Measurements from ENCODE around the gene MGLL. TPM values are rescaled to one million over a fixed set of nuclear protein-coding genes. Genes with fewer than 3 reads are reported as not detected.

Gene MGLL
- total RNA-seq, 1 donor from 2014 or later = 9.4 TPM

DNA sequence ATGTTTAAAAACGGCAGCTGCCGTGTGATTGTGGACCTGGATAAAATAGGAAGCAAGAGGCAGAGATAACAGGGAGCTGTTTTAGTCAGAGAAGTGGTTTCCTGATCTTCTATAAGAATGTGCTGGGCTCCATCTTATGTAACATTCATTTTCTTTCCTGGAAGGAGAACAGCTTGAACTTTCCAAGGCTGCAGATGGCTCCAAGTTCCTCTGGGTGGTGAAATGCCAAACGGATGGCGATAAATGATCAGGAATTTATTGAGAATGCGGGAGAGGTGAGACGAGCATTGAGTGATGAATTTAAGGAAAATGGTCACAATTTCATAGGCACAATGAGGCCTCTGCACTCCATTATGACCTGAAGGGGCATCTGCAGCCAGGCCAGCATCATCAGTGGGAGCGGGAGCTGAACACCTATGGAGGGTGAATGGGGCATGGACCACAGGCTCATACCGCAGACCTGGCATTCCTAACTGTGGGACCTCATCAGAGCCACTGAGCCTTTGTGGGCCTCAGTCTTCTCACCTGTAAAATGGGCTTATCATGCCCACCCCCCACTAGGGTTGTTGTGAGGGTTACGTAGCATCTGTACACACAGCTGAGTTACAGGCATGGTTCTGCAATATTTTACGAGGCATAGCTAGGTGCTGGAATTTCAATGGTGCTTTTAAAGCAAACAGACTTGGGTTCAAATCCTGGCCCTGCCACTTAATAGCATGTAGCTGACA lies 17.1 kb downstream of the MGLL start:
- no peak for DNase-seq (ENCODE audit: extremely low spot score, unreplicated experiment)
- peaks cover 3% of the 10 kb centered on the region for H3K36me3 Mint-ChIP-seq
- no peak overlapping the region for H3K27ac Mint-ChIP-seq
- H3K27me3 Mint-ChIP-seq = peaks cover 4% of the 10 kb centered on the region
- peaks cover 22% of the 10 kb centered on the region for H3K4me1 Mint-ChIP-seq (ENCODE audit: unreplicated experiment)
- no peak overlapping the region for H3K4me3 Mint-ChIP-seq
- TF ChIP-seq, protein P1, sequence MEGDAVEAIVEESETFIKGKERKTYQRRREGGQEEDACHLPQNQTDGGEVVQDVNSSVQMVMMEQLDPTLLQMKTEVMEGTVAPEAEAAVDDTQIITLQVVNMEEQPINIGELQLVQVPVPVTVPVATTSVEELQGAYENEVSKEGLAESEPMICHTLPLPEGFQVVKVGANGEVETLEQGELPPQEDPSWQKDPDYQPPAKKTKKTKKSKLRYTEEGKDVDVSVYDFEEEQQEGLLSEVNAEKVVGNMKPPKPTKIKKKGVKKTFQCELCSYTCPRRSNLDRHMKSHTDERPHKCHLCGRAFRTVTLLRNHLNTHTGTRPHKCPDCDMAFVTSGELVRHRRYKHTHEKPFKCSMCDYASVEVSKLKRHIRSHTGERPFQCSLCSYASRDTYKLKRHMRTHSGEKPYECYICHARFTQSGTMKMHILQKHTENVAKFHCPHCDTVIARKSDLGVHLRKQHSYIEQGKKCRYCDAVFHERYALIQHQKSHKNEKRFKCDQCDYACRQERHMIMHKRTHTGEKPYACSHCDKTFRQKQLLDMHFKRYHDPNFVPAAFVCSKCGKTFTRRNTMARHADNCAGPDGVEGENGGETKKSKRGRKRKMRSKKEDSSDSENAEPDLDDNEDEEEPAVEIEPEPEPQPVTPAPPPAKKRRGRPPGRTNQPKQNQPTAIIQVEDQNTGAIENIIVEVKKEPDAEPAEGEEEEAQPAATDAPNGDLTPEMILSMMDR (conservative IDR thresholded peaks at IDR 0.05) = no peak
- H3K9me3 Mint-ChIP-seq = no peaks in the 10 kb centered on the region

DNA sequence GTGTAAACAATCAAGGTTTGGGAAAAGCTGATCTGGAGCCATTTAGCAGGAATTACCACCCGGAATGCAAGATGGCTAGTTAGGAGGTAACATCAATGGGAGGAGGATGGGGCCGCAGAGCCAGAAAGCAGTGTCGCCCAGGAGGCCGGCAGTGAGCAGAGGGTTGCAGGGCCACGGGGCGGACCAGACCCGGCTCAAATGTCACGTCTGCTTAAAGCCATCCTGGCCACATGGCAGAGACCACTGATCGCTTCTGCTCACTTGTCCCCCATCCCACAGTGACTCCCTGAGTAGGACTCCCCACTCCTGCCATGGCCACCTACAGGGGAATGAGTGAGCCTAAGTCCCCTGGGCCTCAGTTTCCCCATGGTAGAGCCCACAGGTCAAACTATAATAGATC lies 18.2 kb downstream of the MGLL start:
- Mint-ChIP-seq H3K27me3 (peaks cover 7% of the 10 kb centered on the region), H3K4me1 (ENCODE audit: unreplicated experiment) (peaks cover 26% of the 10 kb centered on the region), H3K36me3 (peaks cover 3% of the 10 kb centered on the region), H3K9me3 (no peaks in the 10 kb centered on the region), H3K4me3 (no peak overlapping the region), H3K27ac (no peak overlapping the region)
- no peak for DNase-seq (ENCODE audit: extremely low spot score, unreplicated experiment)
- TF ChIP-seq, protein P1 (conservative IDR thresholded peaks at IDR 0.05) = no peak

DNA sequence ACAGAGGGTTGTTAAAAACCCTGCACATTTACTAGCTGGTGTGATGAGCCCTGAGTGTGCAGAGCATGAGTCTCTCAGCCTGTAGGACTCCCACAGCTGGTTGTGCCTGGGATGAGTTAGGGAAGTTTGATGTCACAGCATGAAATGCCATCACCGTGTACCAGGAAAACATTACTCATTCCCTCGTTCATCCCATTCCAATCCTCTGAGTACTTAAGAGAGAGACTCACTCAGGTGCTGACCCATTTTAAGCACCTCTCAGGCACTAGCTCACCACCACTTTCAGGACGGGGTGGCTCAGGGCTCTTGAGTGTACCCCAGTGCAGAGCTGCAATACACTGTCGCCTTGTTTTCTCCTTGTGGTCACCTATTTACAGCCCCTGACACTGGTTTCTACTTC lies 18.7 kb downstream of the MGLL start:
- Mint-ChIP-seq H3K4me1 (ENCODE audit: unreplicated experiment) (peaks cover 26% of the 10 kb centered on the region), H3K9me3 (no peaks in the 10 kb centered on the region), H3K4me3 (no peak overlapping the region), H3K36me3 (peaks cover 3% of the 10 kb centered on the region), H3K27me3 (peaks cover 7% of the 10 kb centered on the region), H3K27ac (no peak overlapping the region)
- TF ChIP-seq, protein P1 (conservative IDR thresholded peaks at IDR 0.05) = no peak
- no peak for DNase-seq (ENCODE audit: extremely low spot score, unreplicated experiment)

DNA sequence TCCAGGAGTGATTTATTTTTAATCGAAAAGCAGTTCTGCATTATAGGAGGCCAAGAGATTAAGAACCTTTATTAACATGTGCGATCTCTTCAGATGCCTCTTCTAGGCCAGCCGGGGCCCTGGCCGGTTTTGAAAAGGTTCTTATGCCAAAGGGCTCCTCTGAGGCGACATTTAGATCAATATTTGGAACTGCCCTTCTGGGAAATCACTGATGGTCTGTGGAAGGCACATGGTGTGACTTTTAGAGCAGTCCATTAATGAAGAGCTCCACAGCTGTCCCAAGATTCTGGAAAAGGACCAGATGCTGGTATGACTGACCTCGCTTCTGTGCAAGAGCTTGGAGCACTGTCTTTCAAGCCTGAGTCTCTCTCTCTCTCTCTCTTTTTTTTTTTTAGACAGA lies 19.7 kb downstream of the MGLL start:
- Mint-ChIP-seq H3K9me3 (no peaks in the 10 kb centered on the region), H3K27ac (no peak overlapping the region), H3K36me3 (peaks cover 3% of the 10 kb centered on the region), H3K4me1 (ENCODE audit: unreplicated experiment) (peaks cover 26% of the 10 kb centered on the region), H3K4me3 (no peak overlapping the region), H3K27me3 (peaks cover 7% of the 10 kb centered on the region)
- TF ChIP-seq, protein P1 (conservative IDR thresholded peaks at IDR 0.05) = no peak
- no peak for DNase-seq (ENCODE audit: extremely low spot score, unreplicated experiment)

DNA sequence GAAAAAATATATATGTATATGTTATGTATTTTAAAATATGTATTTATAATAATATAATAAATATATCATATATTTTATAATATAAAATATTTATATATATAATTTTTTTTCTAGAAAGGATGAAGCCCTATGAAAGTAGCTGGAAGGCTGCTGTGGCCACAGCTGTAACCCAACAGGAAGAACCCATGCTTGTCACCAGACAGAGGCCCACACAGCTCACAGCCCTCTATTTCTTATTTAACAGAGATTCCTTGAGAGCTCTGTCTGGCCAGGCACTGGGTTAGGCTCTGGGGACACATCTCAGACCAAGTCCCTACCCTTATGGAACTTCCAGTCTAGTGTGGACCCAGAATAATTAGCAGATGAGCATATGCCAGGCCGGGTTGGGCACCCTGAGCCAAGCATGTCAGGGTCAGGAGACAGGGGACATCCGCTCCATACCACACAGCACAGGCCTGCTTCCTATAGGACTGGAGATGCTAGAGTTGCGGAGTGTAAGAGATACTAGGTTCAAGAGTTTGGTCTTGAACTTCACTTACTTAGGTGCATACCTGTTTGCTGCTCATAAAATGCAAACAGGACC lies 20.5 kb downstream of the MGLL start:
- no peak overlapping the region for H3K4me3 Mint-ChIP-seq
- TF ChIP-seq, protein P1 (conservative IDR thresholded peaks at IDR 0.05) = no peak
- H3K9me3 Mint-ChIP-seq = no peaks in the 10 kb centered on the region
- DNase-seq (ENCODE audit: extremely low spot score, unreplicated experiment) = no peak
- H3K4me1 Mint-ChIP-seq (ENCODE audit: unreplicated experiment) = peaks cover 26% of the 10 kb centered on the region
- H3K27me3 Mint-ChIP-seq = peaks cover 7% of the 10 kb centered on the region
- peaks cover 3% of the 10 kb centered on the region for H3K36me3 Mint-ChIP-seq
- no peak overlapping the region for H3K27ac Mint-ChIP-seq
